Neural progenitor cell (in vitro differentiated cells): ENCODE data around the gene FSTL4.

Source experiments
- CTCF ChIP-seq: fragments of 200-600 bp; sonication (generic); IDR thresholded peaks from 2 replicates; pipeline ENCODE4 v1.5.1; 2017; ENCODE audit warnings: antibody characterized with exemption, mild to moderate bottlenecking
- EZH2 ChIP-seq: fragments of 200-600 bp; sonication (generic); IDR thresholded peaks from 2 replicates; pipeline ENCODE4 v1.6.1; 2017; ENCODE audit warnings: antibody characterized with exemption, mild to moderate bottlenecking, moderate library complexity
- EZH2phosphoT487 ChIP-seq: fragments of 200-600 bp; sonication (generic); IDR thresholded peaks from 2 replicates; pipeline ENCODE4 v1.6.1; 2017; ENCODE audit warnings: antibody characterized with exemption

GRCh38 chr5:133510634-133511262, 101.6 kb downstream of the FSTL4 start:
- TF ChIP-seq CTCF (no peak), EZH2phosphoT487 (no peak), EZH2 (no peak)
